NCI-H446 treated with DMSO at 0.1 percent for 48 hours (cell line): ENCODE data around the gene SUPT5H.
"Not testable (repeated sequence)": the region's sequence is repeated elsewhere in the genome, so short reads cannot be mapped to it uniquely, and the experiment has no call there.

Experiments
- DNase-seq: peaks from one replicate; lab custom pipeline; 2025; lab: John Stamatoyannopoulos, UW

Gene SUPT5H

GRCh38 chr19:39465956-39466747 is 20.8 kb downstream of the SUPT5H start:
- no peak for DNase-seq

- no peak for DNase-seq
Observed at GRCh38 chr19:39467941-39468340, 22.6 kb downstream of the SUPT5H start.

- no peak for DNase-seq
Observed at GRCh38 chr19:39469036-39469435, 23.7 kb downstream of the SUPT5H start.

DNA sequence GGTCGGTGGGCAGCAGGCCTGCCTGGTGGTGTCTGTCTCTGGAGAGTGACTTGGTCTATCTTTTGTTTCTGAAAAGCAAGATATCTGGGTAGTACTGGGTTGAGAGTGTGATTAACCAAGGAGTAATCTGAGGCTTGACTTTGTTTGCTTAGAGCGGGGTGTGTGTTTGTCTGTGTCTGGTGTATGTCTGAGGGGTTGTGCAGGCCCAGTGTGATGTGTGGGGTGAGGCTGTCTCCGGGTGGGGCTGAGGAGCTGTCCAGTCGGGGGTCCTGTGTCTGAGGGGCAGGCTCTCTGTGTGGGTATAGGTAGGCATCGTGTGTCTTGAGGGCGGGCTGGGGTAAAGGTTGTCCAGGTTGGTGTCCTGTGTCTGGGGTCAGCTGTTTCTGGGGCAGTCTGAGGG is 24.2 kb downstream of the SUPT5H start:
- DNase-seq = no peak

DNA sequence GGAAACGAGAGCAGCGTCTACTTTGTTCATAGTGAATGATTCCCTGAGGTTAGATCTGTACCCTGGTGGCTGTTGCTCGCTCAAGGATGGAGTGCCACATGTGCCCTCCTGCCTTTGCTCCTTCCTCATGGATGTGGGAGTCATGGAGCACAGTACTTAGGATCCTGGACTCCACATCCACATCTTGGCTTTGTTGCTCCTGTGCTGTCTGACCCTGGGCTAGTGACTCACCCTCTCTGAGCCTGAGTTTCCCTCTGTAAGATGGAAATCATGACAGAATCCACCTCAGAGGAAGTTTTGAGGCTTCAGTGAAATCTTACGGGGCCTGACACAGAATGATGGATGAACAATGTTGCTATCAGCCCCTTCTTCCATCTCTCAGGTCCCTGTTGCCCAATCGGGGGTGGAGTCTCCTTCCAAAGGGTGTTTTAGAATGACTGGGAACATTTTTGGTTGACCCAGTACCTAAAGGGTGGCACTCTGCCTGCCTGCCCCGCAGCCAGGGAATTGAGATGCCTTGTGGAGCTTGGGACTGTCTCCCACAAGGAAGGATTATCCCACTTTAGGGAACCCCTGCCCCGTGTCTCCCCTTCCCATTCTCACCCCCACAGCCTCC is 25.4 kb downstream of the SUPT5H start:
- DNase-seq = no peak

GRCh38 chr19:39471756-39472536 is 26.6 kb downstream of the SUPT5H start:
- no peak for DNase-seq

DNA sequence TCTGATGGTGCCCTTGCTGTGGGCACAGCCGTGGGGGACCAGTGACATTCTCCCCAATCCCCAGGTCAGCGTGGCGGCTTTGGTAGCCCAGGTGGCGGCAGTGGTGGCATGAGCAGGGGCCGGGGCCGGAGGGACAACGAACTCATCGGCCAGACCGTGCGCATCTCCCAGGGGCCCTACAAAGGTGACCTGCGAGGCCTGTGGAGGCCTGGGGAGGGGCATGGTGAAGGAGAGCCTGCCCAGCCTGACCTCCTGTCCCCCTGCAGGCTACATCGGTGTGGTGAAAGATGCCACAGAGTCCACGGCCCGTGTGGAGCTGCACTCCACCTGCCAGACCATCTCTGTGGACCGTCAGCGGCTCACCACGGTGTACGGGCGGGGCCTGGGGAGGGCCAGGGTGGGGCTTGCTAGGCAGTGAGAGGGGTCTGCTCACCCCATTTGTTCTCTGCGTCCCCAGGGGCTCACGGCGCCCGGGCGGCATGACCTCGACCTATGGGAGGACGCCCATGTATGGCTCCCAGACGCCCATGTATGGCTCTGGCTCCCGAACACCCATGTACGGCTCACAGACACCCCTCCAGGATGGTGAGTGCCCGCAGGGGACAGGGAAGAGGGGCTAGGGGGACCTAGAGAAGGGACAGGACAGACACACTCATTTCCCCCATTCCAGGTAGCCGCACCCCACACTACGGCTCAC is 27.5 kb downstream of the SUPT5H start:
- DNase-seq = no peak

GRCh38 chr19:39473443-39473960 is 28.1 kb downstream of the SUPT5H start:
- no peak for DNase-seq

DNA sequence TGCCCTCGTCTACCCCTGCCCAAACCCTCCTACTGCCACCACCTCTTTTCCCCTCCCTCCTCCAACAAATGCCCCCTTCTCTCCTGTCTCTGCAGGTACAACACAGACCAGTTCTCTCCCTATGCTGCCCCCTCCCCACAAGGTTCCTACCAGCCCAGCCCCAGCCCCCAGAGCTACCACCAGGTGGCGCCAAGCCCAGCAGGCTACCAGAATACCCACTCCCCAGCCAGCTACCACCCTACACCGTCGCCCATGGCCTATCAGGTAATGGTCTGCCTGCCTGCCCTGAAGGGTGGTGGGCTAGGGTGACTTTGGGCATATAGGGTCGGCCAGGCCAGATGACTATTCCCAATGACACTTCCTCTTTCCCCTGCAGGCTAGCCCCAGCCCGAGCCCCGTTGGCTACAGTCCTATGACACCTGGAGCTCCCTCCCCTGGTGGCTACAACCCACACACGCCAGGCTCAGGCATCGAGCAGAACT is 28.8 kb downstream of the SUPT5H start:
- DNase-seq = no peak

GRCh38 chr19:39475748-39476147 is 30.4 kb downstream of the SUPT5H start:
- DNase-seq = no peak

- DNase-seq = not testable (repeated sequence)
Observed at GRCh38 chr19:39479319-39479801, 34.0 kb downstream of the SUPT5H start.

DNA sequence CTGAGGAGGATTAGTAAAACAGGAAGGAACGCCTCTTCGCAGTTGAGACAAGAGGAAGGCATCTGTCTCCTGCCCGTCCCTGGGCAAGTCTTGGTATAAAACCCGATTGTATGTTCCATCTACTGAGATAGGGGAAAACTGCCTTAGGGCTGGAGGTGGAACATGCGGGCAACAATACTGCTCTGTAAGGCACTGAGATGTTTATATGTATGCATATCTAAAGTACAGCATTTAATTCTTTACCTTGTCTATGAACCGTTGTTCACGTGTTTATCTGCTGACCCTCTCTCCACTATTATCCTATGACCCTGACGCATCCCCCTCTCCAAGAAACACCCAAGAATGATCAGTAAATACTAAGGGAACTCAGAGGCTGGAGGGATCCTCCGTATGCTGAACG is 34.5 kb downstream of the SUPT5H start:
- DNase-seq = no peak

DNA sequence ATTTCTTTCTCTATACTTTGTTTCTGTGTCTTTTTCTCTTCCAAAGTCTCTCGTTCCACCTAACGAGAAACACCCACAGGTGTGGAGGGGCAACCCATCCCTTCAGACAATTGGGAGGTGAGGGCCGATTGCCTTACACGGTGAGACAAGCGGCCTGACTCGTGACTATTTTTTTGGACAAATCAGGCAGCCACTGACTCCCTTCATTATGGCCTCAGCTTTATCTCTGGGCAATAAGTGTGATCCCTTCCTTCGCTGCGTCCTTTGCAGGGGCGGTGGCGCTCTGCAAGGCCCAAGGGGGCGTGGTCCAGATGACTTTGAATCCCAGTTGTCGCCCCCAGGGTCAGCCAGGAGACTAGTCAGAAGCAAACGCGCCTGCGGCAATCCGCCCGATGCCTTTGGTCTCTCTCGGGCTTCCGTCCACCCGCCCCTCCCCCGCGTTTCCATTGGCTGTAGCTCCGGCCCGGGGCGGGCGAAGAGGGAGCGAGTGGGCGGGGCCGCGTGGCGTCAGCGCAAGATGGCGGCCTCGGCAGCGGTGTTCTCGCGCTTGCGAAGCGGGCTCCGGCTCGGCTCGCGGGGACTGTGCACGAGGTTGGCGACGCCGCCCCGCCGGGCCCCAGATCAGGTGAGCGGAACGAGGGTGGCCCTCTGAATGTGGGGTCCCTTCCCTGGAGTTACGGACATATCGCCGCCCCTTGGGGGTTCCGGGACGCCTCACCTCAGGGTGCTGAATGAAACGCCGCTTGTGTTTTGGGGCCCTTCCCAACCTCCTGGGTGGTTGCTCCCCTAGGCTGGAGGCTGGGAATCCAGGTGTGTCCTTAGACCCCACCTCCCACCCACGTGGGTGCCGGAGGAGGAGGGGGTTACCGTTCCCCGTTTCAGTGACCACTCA is 35.2 kb downstream of the SUPT5H start, which contains the start of gene TIMM50:
TSS of gene TIMM50 (plus strand) at position 502 of the 892 bp plus-strand sequence. CDS start at position 518, 16 bp downstream.
- peak; percentile 89 for DNase-seq

DNA sequence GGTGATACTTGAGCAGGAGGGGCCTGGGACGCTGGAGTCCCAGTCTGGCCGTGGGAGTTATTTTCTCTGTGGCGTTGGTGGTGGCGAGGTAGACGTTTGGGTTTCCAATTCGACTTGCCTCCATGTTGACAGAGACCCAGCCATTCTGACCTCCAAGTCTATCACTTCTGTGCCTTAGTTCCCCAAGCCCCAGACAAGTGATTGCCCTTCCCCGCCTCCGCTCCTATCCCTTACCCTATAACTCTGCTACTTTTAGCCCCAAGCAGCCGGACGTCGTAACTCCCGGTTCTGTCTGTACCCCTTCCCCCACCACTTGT is 35.8 kb downstream of the SUPT5H start:
- DNase-seq = no peak

GRCh38 chr19:39481676-39482075 is 36.3 kb downstream of the SUPT5H start:
- DNase-seq = no peak

GRCh38 chr19:39483141-39483540 is 37.8 kb downstream of the SUPT5H start:
- no peak for DNase-seq

GRCh38 chr19:39489756-39490155 is 44.4 kb downstream of the SUPT5H start:
- no peak for DNase-seq

GRCh38 chr19:39492225-39492624 is 46.8 kb downstream of the SUPT5H start:
- no peak for DNase-seq

GRCh38 chr19:39492788-39493187 is 47.4 kb downstream of the SUPT5H start:
- DNase-seq = no peak

GRCh38 chr19:39494661-39495060 is 49.3 kb downstream of the SUPT5H start:
- DNase-seq = no peak

GRCh38 chr19:39496063-39496462 is 50.7 kb downstream of the SUPT5H start:
- no peak for DNase-seq
